Neutrophil (primary cell): Measurements from ENCODE around the gene ANO10.
"Not testable (repeated sequence)": the region's sequence is repeated elsewhere in the genome, so short reads cannot be mapped to it uniquely, and the experiment has no call there.

Source experiments
- H3K27ac ChIP-seq: fragments of 200-600 bp; sonication (generic); 2 replicates; pipeline ENCODE4 v1.5.1; 2016; ENCODE audit warnings: mild to moderate bottlenecking, moderate library complexity
- H3K27me3 ChIP-seq: fragments of 200-600 bp; sonication (generic); 2 replicates; pipeline ENCODE4 v1.6.0; 2016; ENCODE audit warnings: mild to moderate bottlenecking
- H3K36me3 ChIP-seq: fragments of 200-600 bp; sonication (generic); 2 replicates; pipeline ENCODE4 v1.5.1; 2017
- H3K4me1 ChIP-seq, 2 experiments: fragments of 200-600 bp in 1 of 2; sonication (generic) in 1 of 2; 1 replicate in 1 of 2; 2 replicates in 1 of 2; pipeline versions ENCODE4 v1.5.1 to v1.6.1; 2013 to 2016; ENCODE audit warnings: low read depth in 1 of 2, low read length in 1 of 2, mild to moderate bottlenecking in 1 of 2, moderate library complexity in 1 of 2; ENCODE audit not compliant: control insufficient read depth in 1 of 2, insufficient read depth in 1 of 2
- H3K4me3 ChIP-seq, 2 experiments: fragments of 200-600 bp in 1 of 2; sonication (generic) in 1 of 2; 1 replicate in 1 of 2; 2 replicates in 1 of 2; pipeline ENCODE4 v1.5.1; 2013 to 2016; ENCODE audit warnings: low read depth in 1 of 2, low read length in 1 of 2, mild to moderate bottlenecking in 1 of 2, moderate library complexity in 1 of 2
- H3K9me3 ChIP-seq: fragments of 200-600 bp; sonication (generic); 2 replicates; pipeline ENCODE4 v1.5.1; 2016
- CTCF ChIP-seq: fragments of 200-600 bp; sonication (generic); IDR thresholded peaks from 2 replicates; pipeline ENCODE4 v1.5.1; 2016; ENCODE audit warnings: antibody characterized with exemption

ANO10 gene

GRCh38 chr3:43597961-43598360 lies 23.9 kb downstream of the ANO10 start:
- Histone ChIP-seq H3K27ac (no peak overlapping the region), H3K4me1 (peaks cover 5 to 6% of the 10 kb centered on the region in 2 experiments), H3K4me3 (no peak overlapping the region), H3K27me3 (no peaks in the 10 kb centered on the region), H3K9me3 (no peaks in the 10 kb centered on the region), H3K36me3 (peaks cover 12% of the 10 kb centered on the region)
- TF ChIP-seq CTCF: no peak

- peaks cover 14% of the 10 kb centered on the region for H3K36me3 ChIP-seq
- not testable (repeated sequence) for H3K4me3 ChIP-seq, H3K9me3 ChIP-seq, H3K27ac ChIP-seq, H3K4me1 ChIP-seq, H3K27me3 ChIP-seq
Observed at GRCh38 chr3:43596178-43596577, 25.6 kb downstream of the ANO10 start.

- H3K27ac ChIP-seq, H3K9me3 ChIP-seq, H3K4me3 ChIP-seq, H3K27me3 ChIP-seq, H3K4me1 ChIP-seq: not testable (repeated sequence)
- peaks cover 18% of the 10 kb centered on the region for H3K36me3 ChIP-seq
Observed at GRCh38 chr3:43595280-43595679, 26.5 kb downstream of the ANO10 start.

GRCh38 chr3:43593588-43593987 lies 28.2 kb downstream of the ANO10 start:
- H3K36me3 ChIP-seq: peaks cover 18% of the 10 kb centered on the region
- H3K27me3 ChIP-seq, H3K9me3 ChIP-seq, H3K4me3 ChIP-seq, H3K27ac ChIP-seq, H3K4me1 ChIP-seq: not testable (repeated sequence)

- peaks cover 14% of the 10 kb centered on the region for H3K36me3 ChIP-seq
- not testable (repeated sequence) for H3K27me3 ChIP-seq, H3K4me1 ChIP-seq, H3K27ac ChIP-seq, H3K4me3 ChIP-seq, H3K9me3 ChIP-seq
Observed at GRCh38 chr3:43591866-43592265, 29.9 kb downstream of the ANO10 start.

GRCh38 chr3:43587303-43587702 lies 34.5 kb downstream of the ANO10 start:
- Histone ChIP-seq H3K4me3 (no peak overlapping the region), H3K27ac (no peak overlapping the region), H3K9me3 (no peaks in the 10 kb centered on the region), H3K27me3 (no peaks in the 10 kb centered on the region), H3K4me1 (no peaks in the 10 kb centered on the region), H3K36me3 (peaks cover 14% of the 10 kb centered on the region)
- no peak for TF ChIP-seq CTCF

- Histone ChIP-seq H3K27ac (no peak overlapping the region), H3K27me3 (no peaks in the 10 kb centered on the region), H3K9me3 (no peaks in the 10 kb centered on the region), H3K4me1 (no peaks in the 10 kb centered on the region), H3K36me3 (peaks cover 9% of the 10 kb centered on the region), H3K4me3 (no peak overlapping the region)
- no peak for TF ChIP-seq CTCF
Observed at GRCh38 chr3:43584043-43584826, 37.6 kb downstream of the ANO10 start.
